ENCODE results near the gene COLGALT1.

DNA sequence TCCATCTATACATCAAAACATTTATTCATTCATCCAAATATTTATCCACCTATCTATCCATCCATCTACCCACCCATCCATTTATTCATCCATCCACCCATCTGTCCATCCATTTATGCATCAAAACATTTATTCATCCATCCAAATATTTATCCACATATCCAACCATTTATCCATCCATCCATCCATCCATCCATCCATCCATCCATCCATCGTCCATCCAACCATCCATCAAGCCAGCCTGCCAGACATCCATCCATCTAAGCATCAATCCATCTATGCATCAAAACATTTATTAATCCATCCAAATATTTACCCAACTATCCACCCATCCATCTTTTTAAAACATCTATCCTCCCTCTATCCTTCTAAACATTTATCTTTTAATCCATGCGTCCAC, 70.5 kb downstream of the COLGALT1 start:
- TF ChIP-seq, protein P1, sequence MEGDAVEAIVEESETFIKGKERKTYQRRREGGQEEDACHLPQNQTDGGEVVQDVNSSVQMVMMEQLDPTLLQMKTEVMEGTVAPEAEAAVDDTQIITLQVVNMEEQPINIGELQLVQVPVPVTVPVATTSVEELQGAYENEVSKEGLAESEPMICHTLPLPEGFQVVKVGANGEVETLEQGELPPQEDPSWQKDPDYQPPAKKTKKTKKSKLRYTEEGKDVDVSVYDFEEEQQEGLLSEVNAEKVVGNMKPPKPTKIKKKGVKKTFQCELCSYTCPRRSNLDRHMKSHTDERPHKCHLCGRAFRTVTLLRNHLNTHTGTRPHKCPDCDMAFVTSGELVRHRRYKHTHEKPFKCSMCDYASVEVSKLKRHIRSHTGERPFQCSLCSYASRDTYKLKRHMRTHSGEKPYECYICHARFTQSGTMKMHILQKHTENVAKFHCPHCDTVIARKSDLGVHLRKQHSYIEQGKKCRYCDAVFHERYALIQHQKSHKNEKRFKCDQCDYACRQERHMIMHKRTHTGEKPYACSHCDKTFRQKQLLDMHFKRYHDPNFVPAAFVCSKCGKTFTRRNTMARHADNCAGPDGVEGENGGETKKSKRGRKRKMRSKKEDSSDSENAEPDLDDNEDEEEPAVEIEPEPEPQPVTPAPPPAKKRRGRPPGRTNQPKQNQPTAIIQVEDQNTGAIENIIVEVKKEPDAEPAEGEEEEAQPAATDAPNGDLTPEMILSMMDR (tag by site-specific recombination; IDR thresholded peaks at IDR 0.05), result no peak
- TF ChIP-seq ZBTB26 (tag by site-specific recombination; optimal IDR thresholded peaks at IDR 0.05), result no peak
- TF ChIP-seq ZBTB11 (tag by site-specific recombination; conservative IDR thresholded peaks at IDR 0.05; ENCODE audit: low read depth), result no peak
- no peak for TF ChIP-seq ZNF121 (tag by site-specific recombination; IDR thresholded peaks at IDR 0.05)
- no peak for TF ChIP-seq ZNF138 (tag by site-specific recombination; IDR thresholded peaks at IDR 0.05; ENCODE audit: borderline replicate concordance)
- no peak for TF ChIP-seq ZNF274 (IDR thresholded peaks at IDR 0.05; ENCODE audit: low read length)
- TF ChIP-seq ZNF274 (tag by site-specific recombination; IDR thresholded peaks at IDR 0.05; ENCODE audit: borderline replicate concordance), result no peak
- TF ChIP-seq ZNF768 (tag by site-specific recombination; IDR thresholded peaks at IDR 0.05), result no peak
- TF ChIP-seq, protein P2, sequence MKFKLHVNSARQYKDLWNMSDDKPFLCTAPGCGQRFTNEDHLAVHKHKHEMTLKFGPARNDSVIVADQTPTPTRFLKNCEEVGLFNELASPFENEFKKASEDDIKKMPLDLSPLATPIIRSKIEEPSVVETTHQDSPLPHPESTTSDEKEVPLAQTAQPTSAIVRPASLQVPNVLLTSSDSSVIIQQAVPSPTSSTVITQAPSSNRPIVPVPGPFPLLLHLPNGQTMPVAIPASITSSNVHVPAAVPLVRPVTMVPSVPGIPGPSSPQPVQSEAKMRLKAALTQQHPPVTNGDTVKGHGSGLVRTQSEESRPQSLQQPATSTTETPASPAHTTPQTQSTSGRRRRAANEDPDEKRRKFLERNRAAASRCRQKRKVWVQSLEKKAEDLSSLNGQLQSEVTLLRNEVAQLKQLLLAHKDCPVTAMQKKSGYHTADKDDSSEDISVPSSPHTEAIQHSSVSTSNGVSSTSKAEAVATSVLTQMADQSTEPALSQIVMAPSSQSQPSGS (tag by site-specific recombination; IDR thresholded peaks at IDR 0.05; ENCODE audit: low read depth), result no peak
